ENCODE results near the gene BUD13.
A peak's percentile ranks its signal among the peaks of the same experiment; 100 is the strongest.

Gene BUD13

GRCh38 chr11:116788534-116788933 lies 15.7 kb upstream of the BUD13 start:
- Histone ChIP-seq H3K27ac (peak overlapping the region; percentile 86 to 88), H3K4me1 (peaks cover 0 to 35% (median 23%) of the 10 kb centered on the region in 4 donors), H3K4me3 (peak overlapping the region; percentile 98 to 100), H3K27me3 (peaks cover 0 to 3% of the 10 kb centered on the region in 2 donors), H3K36me3 (peaks cover 27 to 32% (median 30%) of the 10 kb centered on the region in 3 donors), H3K9me3 (no peaks in the 10 kb centered on the region)
- TF ChIP-seq CTCF (IDR thresholded peaks at IDR 0.05): no peak
- DNase-seq: no peak
- intact Hi-C loops (cut with DNase I; ENCODE audit: low total_unique reads): loop anchor here (10.0 kb wide), 1 partner anchor 446 kb away; the partner anchor contains the start of genes PCSK7 and RNF214

- peak within 1 kb of the TSS; percentile 86 to 88 for H3K27ac ChIP-seq
- H3K4me3 ChIP-seq: peak within 1 kb of the TSS; percentile 98 to 100
- no peaks in the 10 kb centered on the region for H3K9me3 ChIP-seq
- H3K27me3 ChIP-seq: peaks cover 0 to 3% of the 10 kb centered on the region in 2 donors
- peak; percentile 81 to 89 for DNase-seq
- H3K4me1 ChIP-seq: peaks cover 0 to 35% (median 23%) of the 10 kb centered on the region in 4 donors
- peak in 1 of 2 experiments; percentile 31 for TF ChIP-seq CTCF (IDR thresholded peaks at IDR 0.05)
- intact Hi-C loops (cut with DNase I; ENCODE audit: low total_unique reads): loop anchor here (10.0 kb wide), 1 partner anchor 447 kb away; the partner anchor contains the start of genes PCSK7 and RNF214
- peaks cover 33 to 38% (median 36%) of the 10 kb centered on the region in 3 donors for H3K36me3 ChIP-seq
Measured at GRCh38 chr11:116787786-116788486, 15.1 kb upstream of the BUD13 start, which contains the start of gene ZPR1. Gene ZPR1, minus strand, starts transcription at chr11:116788023. Its CDS starts 33 bp downstream, at chr11:116787990.

GRCh38 chr11:116787436-116787785 lies 14.6 kb upstream of the BUD13 start:
- intact Hi-C loops (cut with DNase I; ENCODE audit: low total_unique reads): loop anchor here (10.0 kb wide), 1 partner anchor 447 kb away; the partner anchor contains the start of genes PCSK7 and RNF214
- Histone ChIP-seq H3K27ac (peak overlapping the region; percentile 86 to 88), H3K9me3 (no peaks in the 10 kb centered on the region), H3K36me3 (peaks cover 38 to 43% (median 42%) of the 10 kb centered on the region in 3 donors), H3K4me3 (peak overlapping the region; percentile 98 to 100), H3K4me1 (peaks cover 0 to 35% (median 23%) of the 10 kb centered on the region in 4 donors), H3K27me3 (peaks cover 0 to 3% of the 10 kb centered on the region in 2 donors)
- no peak for TF ChIP-seq CTCF (IDR thresholded peaks at IDR 0.05)
- DNase-seq: no peak

- H3K4me1 ChIP-seq: peaks cover 0 to 35% (median 23%) of the 10 kb centered on the region in 4 donors
- H3K27ac ChIP-seq: peak overlapping the region; percentile 86 to 88
- H3K36me3 ChIP-seq: peaks cover 43 to 48% (median 46%) of the 10 kb centered on the region in 3 donors
- intact Hi-C loops (cut with DNase I; ENCODE audit: low total_unique reads): loop anchor here (10.0 kb wide), 1 partner anchor 448 kb away; the partner anchor contains the start of genes PCSK7 and RNF214
- no peak for TF ChIP-seq CTCF (IDR thresholded peaks at IDR 0.05)
- peaks cover 0 to 3% of the 10 kb centered on the region in 2 donors for H3K27me3 ChIP-seq
- no peaks in the 10 kb centered on the region for H3K9me3 ChIP-seq
- peak overlapping the region; percentile 98 to 100 for H3K4me3 ChIP-seq
- no peak for DNase-seq
Measured at GRCh38 chr11:116786966-116787365, 14.2 kb upstream of the BUD13 start.

- H3K27me3 ChIP-seq: peaks cover 0 to 3% of the 10 kb centered on the region in 2 donors
- H3K9me3 ChIP-seq: no peaks in the 10 kb centered on the region
- no peak for TF ChIP-seq CTCF (IDR thresholded peaks at IDR 0.05)
- peak overlapping the region in 1 of 2 donors; percentile 100 for H3K4me3 ChIP-seq
- intact Hi-C loops (cut with DNase I; ENCODE audit: low total_unique reads): loop anchor here (10.0 kb wide), 1 partner anchor 448 kb away; the partner anchor contains the start of genes PCSK7 and RNF214
- peaks cover 0 to 32% (median 22%) of the 10 kb centered on the region in 4 donors for H3K4me1 ChIP-seq
- no peak for DNase-seq
- H3K27ac ChIP-seq: no peak overlapping the region
- H3K36me3 ChIP-seq: peaks cover 49 to 54% (median 51%) of the 10 kb centered on the region in 3 donors
Measured at GRCh38 chr11:116786326-116786725, 13.5 kb upstream of the BUD13 start.
